GM13976 (cell line): ENCODE data around the gene RALGDS.

Source experiments
- DNase-seq: peaks from one replicate; pipeline ENCODE4 v3.0.0; 2012; ENCODE audit warnings: low spot score
- in situ Hi-C: fragments of 300-500 bp; cut with MboI; formaldehyde crosslinking; loops from one replicate; pipeline ENCODE4 v1.12.0; 2022; ENCODE audit warnings: low sequenced_read_pairs, mixed read lengths, inconsistent platforms; ENCODE audit not compliant: unreplicated experiment
- TF ChIP-seq, protein P1 (sequence below): IDR thresholded peaks from 2 replicates; pipeline ENCODE4 v1.5.1; 2012; ENCODE audit warnings: borderline replicate concordance, mild to moderate bottlenecking; ENCODE audit not compliant: insufficient read depth; ENCODE audit errors: extremely low read depth, missing control alignments, control extremely low read depth

The RALGDS gene

DNA sequence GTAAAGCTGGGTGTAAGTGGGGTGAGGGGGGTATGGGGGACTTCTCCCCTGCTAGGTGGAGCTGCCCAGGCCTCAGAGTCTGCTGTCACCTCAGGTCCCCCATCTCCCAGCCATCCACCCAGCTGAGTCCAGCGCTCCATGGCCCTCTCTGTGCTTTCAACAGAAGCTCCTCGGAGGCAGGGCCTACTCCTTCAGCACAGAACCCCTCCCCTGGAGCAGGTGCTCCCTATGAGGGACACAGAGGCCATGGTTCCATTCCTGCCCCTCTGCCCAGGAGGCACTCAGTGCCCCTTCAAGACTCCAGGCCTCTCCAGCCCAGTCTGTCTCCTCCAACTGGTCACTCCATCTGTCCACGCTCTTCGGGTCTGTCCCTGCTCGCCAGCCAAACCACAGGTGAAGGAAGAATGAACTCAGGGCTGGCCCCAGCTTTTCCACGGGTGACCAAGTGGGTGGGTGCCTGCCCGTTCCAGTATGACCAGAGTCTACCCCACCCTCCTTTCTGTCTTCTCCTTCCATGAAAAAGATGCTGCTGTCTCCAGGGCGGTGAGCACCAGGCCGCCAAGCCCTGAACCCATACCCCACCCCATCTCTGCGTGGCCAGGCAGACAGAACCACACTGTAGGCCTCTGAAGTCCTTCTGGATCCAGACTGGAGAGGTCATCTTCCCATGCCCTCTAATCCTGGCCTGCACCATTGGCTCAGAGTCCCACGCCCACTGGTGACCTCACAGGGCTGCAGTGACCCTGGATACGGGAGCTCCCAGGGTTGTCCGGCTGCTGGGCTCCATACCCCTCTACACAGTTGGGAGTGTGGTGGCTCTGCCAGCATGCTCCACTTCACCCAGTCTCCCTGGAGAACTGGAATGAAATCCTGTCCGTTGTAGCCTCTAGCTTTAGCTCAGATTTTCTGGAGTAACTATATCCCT, 30.8 kb upstream of the RALGDS start:
- in situ Hi-C loops: no loop called here
- TF ChIP-seq, protein P1, sequence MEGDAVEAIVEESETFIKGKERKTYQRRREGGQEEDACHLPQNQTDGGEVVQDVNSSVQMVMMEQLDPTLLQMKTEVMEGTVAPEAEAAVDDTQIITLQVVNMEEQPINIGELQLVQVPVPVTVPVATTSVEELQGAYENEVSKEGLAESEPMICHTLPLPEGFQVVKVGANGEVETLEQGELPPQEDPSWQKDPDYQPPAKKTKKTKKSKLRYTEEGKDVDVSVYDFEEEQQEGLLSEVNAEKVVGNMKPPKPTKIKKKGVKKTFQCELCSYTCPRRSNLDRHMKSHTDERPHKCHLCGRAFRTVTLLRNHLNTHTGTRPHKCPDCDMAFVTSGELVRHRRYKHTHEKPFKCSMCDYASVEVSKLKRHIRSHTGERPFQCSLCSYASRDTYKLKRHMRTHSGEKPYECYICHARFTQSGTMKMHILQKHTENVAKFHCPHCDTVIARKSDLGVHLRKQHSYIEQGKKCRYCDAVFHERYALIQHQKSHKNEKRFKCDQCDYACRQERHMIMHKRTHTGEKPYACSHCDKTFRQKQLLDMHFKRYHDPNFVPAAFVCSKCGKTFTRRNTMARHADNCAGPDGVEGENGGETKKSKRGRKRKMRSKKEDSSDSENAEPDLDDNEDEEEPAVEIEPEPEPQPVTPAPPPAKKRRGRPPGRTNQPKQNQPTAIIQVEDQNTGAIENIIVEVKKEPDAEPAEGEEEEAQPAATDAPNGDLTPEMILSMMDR: no peak
- no peak for DNase-seq

DNA sequence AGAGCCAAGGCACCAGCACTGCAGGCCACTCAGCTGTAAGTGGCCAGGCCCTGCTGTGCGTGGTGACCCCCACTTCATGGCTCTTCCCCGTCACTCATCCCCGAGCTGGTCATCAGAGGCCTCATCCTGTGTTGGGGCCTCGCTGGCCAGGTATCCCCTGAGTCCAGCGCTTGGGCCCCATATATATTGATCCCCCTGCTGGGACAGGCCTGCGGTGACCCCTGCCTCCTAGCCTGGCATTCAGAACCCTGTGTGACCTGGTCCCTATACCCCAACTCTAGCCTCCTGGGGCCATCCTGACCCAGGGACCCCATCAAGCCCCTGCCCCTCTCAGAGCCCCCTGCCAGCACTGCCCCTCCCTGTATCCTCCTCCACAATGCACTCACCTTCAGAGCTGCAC, 30.0 kb upstream of the RALGDS start:
- no peak for DNase-seq
- in situ Hi-C loops: no loop called here
- TF ChIP-seq, protein P1: no peak

DNA sequence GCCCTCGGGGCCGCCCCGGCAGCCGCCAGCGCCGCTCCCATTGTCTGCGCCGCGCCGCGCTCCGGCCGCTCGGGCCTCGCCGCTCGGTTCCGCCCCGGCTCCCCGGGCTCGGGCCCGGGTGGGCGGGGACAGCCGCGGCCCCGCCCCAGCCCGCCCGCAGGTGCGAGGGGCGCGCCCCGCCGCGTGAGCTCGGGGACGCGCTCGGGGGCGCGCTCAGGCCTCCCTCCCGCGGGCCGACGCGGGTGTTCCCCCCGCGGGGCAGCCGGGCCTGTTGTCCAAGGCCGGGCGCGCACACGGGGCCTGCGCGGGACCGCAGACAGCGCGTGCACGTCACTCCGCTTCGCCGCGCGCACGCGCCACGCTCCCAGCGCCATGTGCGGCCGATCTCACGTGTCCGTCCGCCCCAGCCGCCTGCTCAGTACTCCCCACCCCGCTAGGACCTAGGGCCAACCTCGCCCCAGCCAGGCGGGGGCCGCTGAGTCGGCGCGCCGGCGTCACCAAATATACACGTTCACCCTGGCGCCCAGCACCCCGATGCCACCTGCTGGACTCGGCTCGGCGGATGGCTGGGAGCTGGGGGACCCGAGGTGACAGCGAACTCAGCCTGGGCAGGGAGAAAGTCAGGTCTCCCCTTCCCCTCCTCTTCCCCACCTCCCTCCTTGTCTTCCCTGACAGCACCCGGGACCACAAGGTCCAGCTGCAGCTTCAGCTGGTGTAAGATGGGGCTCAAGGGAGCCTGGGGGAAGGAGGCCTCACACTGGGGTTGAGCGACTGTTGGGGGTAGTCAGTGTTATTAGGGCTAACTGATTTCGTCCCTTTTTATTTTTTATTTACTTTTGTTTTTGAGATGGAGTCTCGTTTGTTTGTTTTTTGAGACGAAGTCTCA, 28.3 kb upstream of the RALGDS start:
- DNase-seq: peak; percentile 97
- in situ Hi-C loops: no loop called here
- TF ChIP-seq, protein P1: peak; percentile 36

DNA sequence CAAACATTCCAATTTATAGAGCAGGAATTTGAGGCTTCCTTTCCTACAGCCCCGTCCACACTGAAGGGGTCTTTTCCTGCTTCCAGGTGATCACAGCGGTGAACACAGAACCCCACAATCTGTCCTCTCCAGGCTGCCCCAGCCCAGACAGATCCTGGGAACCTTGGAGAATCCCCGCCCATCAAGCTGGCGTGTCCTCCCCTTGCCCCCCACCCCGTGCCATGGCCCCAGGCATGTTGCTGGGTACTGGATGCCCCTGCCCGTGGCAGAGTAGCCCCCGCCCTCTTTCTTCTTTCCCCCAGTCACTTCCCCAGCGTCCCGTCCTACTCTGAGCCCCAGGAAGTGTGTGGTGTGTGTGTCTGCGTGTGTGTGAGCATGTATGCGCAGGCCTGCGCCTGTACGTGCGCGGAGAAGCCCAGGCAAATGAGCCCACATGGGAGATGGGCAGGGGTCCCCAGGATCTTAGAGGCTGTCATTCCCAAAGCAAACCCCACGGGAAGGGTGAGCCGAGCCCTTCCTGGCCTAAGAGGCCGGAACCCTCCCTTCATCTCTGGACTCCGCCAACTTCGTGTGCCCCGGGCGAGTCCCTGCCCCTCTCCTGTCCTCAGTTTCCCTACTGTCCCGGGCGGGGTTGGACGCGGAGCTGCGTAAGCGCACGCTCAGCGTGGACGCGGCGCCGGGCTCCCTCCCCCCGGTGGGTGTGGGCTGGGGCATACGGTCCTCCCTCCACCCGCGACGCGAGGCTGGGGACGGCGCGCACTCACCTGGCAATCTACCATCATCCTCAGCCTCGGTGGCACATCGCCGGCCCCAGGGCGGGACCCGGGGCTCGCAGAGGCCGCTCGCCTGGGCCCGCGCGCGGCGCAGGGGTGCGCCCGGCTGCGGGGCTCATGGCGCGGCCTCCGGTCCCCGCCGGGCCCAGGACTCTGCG, 27.4 kb upstream of the RALGDS start:
- in situ Hi-C loops: no loop called here
- DNase-seq: no peak
- TF ChIP-seq, protein P1: no peak

DNA sequence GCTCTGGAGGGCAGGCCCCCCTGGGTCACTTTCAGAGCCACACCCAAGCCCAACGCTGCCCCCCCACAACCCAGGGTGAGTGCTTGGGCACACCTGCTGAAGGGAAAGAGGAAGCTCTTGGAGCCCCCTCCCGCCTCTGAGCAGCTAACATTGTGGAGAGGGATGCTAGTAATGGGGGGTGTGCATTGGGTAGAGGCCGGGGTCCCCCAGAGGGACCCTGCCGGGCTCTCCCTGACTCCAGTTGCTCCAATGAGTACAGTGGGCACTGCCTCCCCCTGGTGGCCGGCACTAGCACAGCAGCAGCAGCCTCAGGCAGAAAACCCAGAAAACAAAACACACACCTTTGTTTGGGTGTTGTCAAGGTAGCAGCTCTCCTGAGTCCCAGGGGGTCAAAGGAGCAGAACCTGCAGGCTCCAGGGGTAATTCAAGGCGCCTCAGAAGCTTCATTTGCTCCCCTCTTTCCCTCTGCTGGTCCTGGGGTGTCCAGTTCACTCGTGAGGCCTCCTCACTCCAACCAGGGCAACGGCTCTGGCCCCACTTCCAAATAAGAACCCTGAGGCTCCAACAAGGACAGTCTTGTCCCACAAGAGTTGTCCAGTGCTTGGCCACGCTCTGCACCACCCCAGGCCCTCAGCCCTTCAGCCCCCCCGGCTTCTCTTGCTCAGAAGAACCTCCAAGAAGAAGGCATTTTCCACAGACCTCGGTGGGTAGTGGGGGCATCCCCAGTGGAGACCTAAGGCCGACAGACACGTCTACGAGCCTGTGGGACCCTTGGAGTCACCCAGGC, 26.6 kb upstream of the RALGDS start:
- TF ChIP-seq, protein P1: peak; percentile 95
- peak; percentile 83 for DNase-seq
- in situ Hi-C loops: no loop called here
